H1 (cell line): ENCODE measurements around the gene ADGB. TPM values are rescaled to one million over a fixed set of nuclear protein-coding genes. Genes with fewer than 3 reads are reported as not detected.

Experiments used
- CTCF ChIA-PET: fragments of 300-600 bp; sonication (Branson Sonifier 250); formaldehyde crosslinking; loops from one replicate; lab custom pipeline; 2021; ENCODE audit not compliant: partially characterized antibody; lab: Charles Lee
- POLR2A ChIA-PET: fragments of 300-600 bp; sonication (Branson Sonifier 250); formaldehyde crosslinking; loops from one replicate; lab custom pipeline; 2021; ENCODE audit warnings: inconsistent platforms; ENCODE audit not compliant: partially characterized antibody; lab: Charles Lee
- DNase-seq, 2 experiments: peaks; one replicate each; pipeline versions ENCODE4 v3.0.0 to v3.0.0-alpha.2; 2010 to 2022; ENCODE audit warnings: low spot score in 2 of 2, low read depth in 1 of 2, mixed read lengths in 1 of 2
- FAIRE-seq: peaks from 2 replicates; lab custom pipeline; 2011; peaks lifted over from hg19 to GRCh38; lab: Jason Lieb, UNC
- H2AFZ ChIP-seq: 2 replicates; pipeline ENCODE4 v1.8.1; 2012; ENCODE audit warnings: low read length, inconsistent platforms
- H2AK5ac ChIP-seq: 2 replicates; pipeline ENCODE4 v1.6.1; 2013; ENCODE audit warnings: low read depth, low read length
- H2BK120ac ChIP-seq: replicated peaks from 2 replicates; pipeline ENCODE3; 2013; ENCODE audit warnings: low read depth, low read length, inconsistent platforms
- H2BK12ac ChIP-seq: 2 replicates; pipeline ENCODE4 v1.6.1; 2013; ENCODE audit warnings: low read depth, low read length
- H2BK15ac ChIP-seq: 2 replicates; pipeline ENCODE4 v1.6.1; 2013; ENCODE audit warnings: low read length
- H2BK20ac ChIP-seq: 2 replicates; pipeline ENCODE4 v1.6.1; 2013; ENCODE audit warnings: low read length
- H2BK5ac ChIP-seq: 2 replicates; pipeline ENCODE4 v1.6.1; 2013; ENCODE audit warnings: low read depth, low read length
- H3K14ac ChIP-seq: 2 replicates; pipeline ENCODE4 v1.6.1; 2013; ENCODE audit warnings: inconsistent platforms; ENCODE audit not compliant: insufficient read length
- H3K18ac ChIP-seq: 2 replicates; pipeline ENCODE4 v1.6.1; 2013; ENCODE audit warnings: low read length; ENCODE audit errors: extremely low read depth
- H3K23ac ChIP-seq: 2 replicates; pipeline ENCODE4 v1.6.1; 2013; ENCODE audit warnings: inconsistent platforms; ENCODE audit not compliant: insufficient read length
- H3K23me2 ChIP-seq: 2 replicates; pipeline ENCODE4 v1.6.1; 2013; ENCODE audit warnings: low read depth, low read length
- H3K27ac ChIP-seq: 2 replicates; pipeline ENCODE4 v1.6.1; 2011; ENCODE audit warnings: low read depth, low read length, inconsistent platforms
- H3K27me3 ChIP-seq, 4 experiments: replicated peaks in 1 of 4; 1 replicate in 1 of 4; 2 replicates in 3 of 4; pipeline versions ENCODE4 v1.6.1 to v1.8.1; 2011 to 2013; ENCODE audit warnings: low read length in 3 of 4, mild to moderate bottlenecking in 3 of 4, inconsistent platforms in 2 of 4, mixed read lengths in 2 of 4, moderate library complexity in 1 of 4; ENCODE audit not compliant: control insufficient read depth in 3 of 4, insufficient read depth in 3 of 4; ENCODE audit errors: extremely low read depth in 1 of 4
- H3K36me3 ChIP-seq, 4 experiments: 2 replicates each; pipeline versions ENCODE4 v1.6.1 to v1.8.1; 2011 to 2013; ENCODE audit warnings: mild to moderate bottlenecking in 4 of 4, low read length in 3 of 4, moderate library complexity in 2 of 4, control low read depth in 1 of 4, inconsistent platforms in 1 of 4; ENCODE audit not compliant: insufficient read depth in 4 of 4, control insufficient read depth in 2 of 4
- H3K4ac ChIP-seq: replicated peaks from 2 replicates; pipeline ENCODE3; 2013; ENCODE audit warnings: low read length, low read depth, mixed read lengths, inconsistent platforms; ENCODE audit not compliant: insufficient read length
- H3K4me1 ChIP-seq, 4 experiments: replicated peaks in 1 of 4; 1 replicate in 1 of 4; 2 replicates in 3 of 4; pipeline versions ENCODE4 v1.6.1 to v1.8.1; 2011 to 2013; ENCODE audit warnings: low read length in 3 of 4, inconsistent platforms in 2 of 4, mixed read lengths in 1 of 4; ENCODE audit not compliant: insufficient read depth in 4 of 4, control insufficient read depth in 3 of 4
- H3K4me2 ChIP-seq, 2 experiments: 2 replicates each; pipeline versions ENCODE4 v1.6.1 to v1.8.1; 2011 to 2013; ENCODE audit warnings: low read depth in 2 of 2, low read length in 2 of 2, control low read depth in 1 of 2, inconsistent platforms in 1 of 2, mild to moderate bottlenecking in 1 of 2; ENCODE audit not compliant: insufficient read depth in 1 of 2
- H3K4me3 ChIP-seq, 4 experiments: fragments of 200-600, 300-600 bp in 1 of 4; sonication (generic), shearing (Covaris generic), sonication (Bioruptor Twin) in 1 of 4; 2 replicates each; pipeline versions ENCODE4 v1.5.1 to v1.8.1; 2011 to 2016; ENCODE audit warnings: low read length in 4 of 4, low read depth in 3 of 4, control low read depth in 2 of 4, inconsistent platforms in 2 of 4, mild to moderate bottlenecking in 2 of 4, mixed read lengths in 1 of 4, moderate library complexity in 1 of 4; ENCODE audit not compliant: insufficient read depth in 2 of 4; ENCODE audit errors: extremely low read depth in 1 of 4
- H3K56ac ChIP-seq: replicated peaks from 2 replicates; pipeline ENCODE3; 2013; ENCODE audit warnings: low read depth, mild to moderate bottlenecking, mixed read lengths, low read length, inconsistent platforms; ENCODE audit not compliant: insufficient read length
- H3K79me1 ChIP-seq: 2 replicates; pipeline ENCODE4 v1.6.1; 2013; ENCODE audit warnings: low read depth, low read length, control low read depth
- H3K79me2 ChIP-seq, 2 experiments: 2 replicates each; pipeline versions ENCODE4 v1.6.1 to v1.8.1; 2012 to 2013; ENCODE audit warnings: low read length in 2 of 2, mild to moderate bottlenecking in 2 of 2, inconsistent platforms in 1 of 2; ENCODE audit not compliant: insufficient read depth in 2 of 2, control insufficient read depth in 1 of 2
- H3K9ac ChIP-seq, 4 experiments: replicated peaks in 1 of 4; 1 replicate in 1 of 4; 2 replicates in 3 of 4; pipeline versions ENCODE4 v1.6.1 to v1.8.1; 2011 to 2013; ENCODE audit warnings: low read depth in 3 of 4, low read length in 3 of 4, control low read depth in 2 of 4, mild to moderate bottlenecking in 2 of 4, moderate library complexity in 2 of 4, inconsistent platforms in 1 of 4; ENCODE audit errors: extremely low read depth in 1 of 4
- H3K9me3 ChIP-seq, 2 experiments: 2 replicates each; pipeline versions ENCODE4 v1.6.1 to v1.8.1; 2012 to 2013; ENCODE audit warnings: mild to moderate bottlenecking in 2 of 2, moderate library complexity in 2 of 2, control low read depth in 1 of 2, inconsistent platforms in 1 of 2, low read depth in 1 of 2, low read length in 1 of 2, mixed read lengths in 1 of 2; ENCODE audit not compliant: insufficient read depth in 2 of 2
- H4K20me1 ChIP-seq, 2 experiments: replicated peaks in 1 of 2; 2 replicates each; pipeline versions ENCODE3 to v1.8.1; 2011 to 2013; ENCODE audit warnings: inconsistent platforms in 2 of 2, low read length in 2 of 2, mild to moderate bottlenecking in 1 of 2; ENCODE audit not compliant: insufficient read depth in 2 of 2, control insufficient read depth in 1 of 2
- H4K5ac ChIP-seq: 2 replicates; pipeline ENCODE4 v1.6.1; 2013; ENCODE audit warnings: low read length, low read depth, mixed read lengths, inconsistent platforms; ENCODE audit not compliant: insufficient read length
- H4K8ac ChIP-seq: 2 replicates; pipeline ENCODE4 v1.8.0; 2013; ENCODE audit warnings: mild to moderate bottlenecking, moderate library complexity, low read length, inconsistent platforms; ENCODE audit not compliant: insufficient read depth; ENCODE audit errors: extremely low read depth
- H4K91ac ChIP-seq: replicated peaks from 2 replicates; pipeline ENCODE3; 2013; ENCODE audit warnings: low read length, mixed read lengths, inconsistent platforms; ENCODE audit not compliant: insufficient read length
- BCL11A ChIP-seq, 2 experiments: IDR thresholded peaks; one replicate each; pipeline ENCODE4 v1.6.1; 2011; ENCODE audit warnings: low read depth in 2 of 2, low read length in 2 of 2, mild to moderate bottlenecking in 2 of 2
- FOSL1 ChIP-seq: IDR thresholded peaks from 2 replicates; pipeline ENCODE4 v1.6.1; 2011; ENCODE audit warnings: mild to moderate bottlenecking, low read depth, low read length, moderate library complexity; ENCODE audit not compliant: insufficient read depth
- KDM5A ChIP-seq: fragments of 200-600 bp; IDR thresholded peaks from 2 replicates; pipeline ENCODE4 v1.7.1; 2012; ENCODE audit warnings: mild to moderate bottlenecking, low read length, inconsistent platforms, mixed read lengths
- SIRT6 ChIP-seq: IDR thresholded peaks from one replicate; pipeline ENCODE4 v1.7.1; 2012; ENCODE audit warnings: low read length, inconsistent platforms
- SP1 ChIP-seq: IDR thresholded peaks from 2 replicates; pipeline ENCODE4 v1.6.1; 2011; ENCODE audit warnings: low read depth, low read length
- SUZ12 ChIP-seq: fragments of 200-600 bp; sonication (generic); IDR thresholded peaks from 2 replicates; pipeline ENCODE4 v1.6.1; 2012; ENCODE audit warnings: mild to moderate bottlenecking, inconsistent platforms, low read length, moderate library complexity, mixed read lengths
- WGBS, 2 experiments: shearing (Covaris generic) in 1 of 2; methylation state at CpG; one replicate each; pipeline versions ENCODE4 v1.1.6 to v1.1.7; 2013 to 2015; ENCODE audit warnings: low lambda C conversion rate in 2 of 2, mixed read lengths in 2 of 2, inconsistent platforms in 1 of 2, low coverage in 1 of 2, missing lambda C conversion rate in 1 of 2; ENCODE audit not compliant: insufficient replicate concordance in 2 of 2, insufficient coverage in 1 of 2, insufficient read length in 1 of 2; ENCODE audit errors: extremely low coverage in 1 of 2, missing lambda C conversion rate in 1 of 2; 5-methylcytosine and 5-hydroxymethylcytosine counted together
- polyA plus RNA-seq, 7 experiments: library from polyadenylated mRNA; depleted of rRNA in 3 of 7; stranded (reverse) in 5 of 7; unstranded in 2 of 7; fragments of >200 nt in 5 of 7; fragments of 200-250 nt in 2 of 7; gene quantifications; 1 replicate in 5 of 7; 2 replicates in 1 of 7; 4 replicates in 1 of 7; pipeline versions ENCODE4 v1.2.1 to v1.2.3, GENCODE V29; 2011 to 2013; ENCODE audit warnings: missing spikeins in 2 of 7, mixed read lengths in 2 of 7
- total RNA-seq: library from RNA; stranded (reverse); fragmentation: NEBNext Ultra II Directional; extraction: Animal tissue kit (Norgen Biotek cat#: 25700); gene quantifications from 2 replicates; pipeline ENCODE4 v1.2.1, GENCODE V29; 2021

ADGB gene
- total and polyA plus RNA-seq, 2 of the 8 experiments (the other 6 are each of a cell fraction or from before 2014, with no cell fraction given) = not detected

DNA sequence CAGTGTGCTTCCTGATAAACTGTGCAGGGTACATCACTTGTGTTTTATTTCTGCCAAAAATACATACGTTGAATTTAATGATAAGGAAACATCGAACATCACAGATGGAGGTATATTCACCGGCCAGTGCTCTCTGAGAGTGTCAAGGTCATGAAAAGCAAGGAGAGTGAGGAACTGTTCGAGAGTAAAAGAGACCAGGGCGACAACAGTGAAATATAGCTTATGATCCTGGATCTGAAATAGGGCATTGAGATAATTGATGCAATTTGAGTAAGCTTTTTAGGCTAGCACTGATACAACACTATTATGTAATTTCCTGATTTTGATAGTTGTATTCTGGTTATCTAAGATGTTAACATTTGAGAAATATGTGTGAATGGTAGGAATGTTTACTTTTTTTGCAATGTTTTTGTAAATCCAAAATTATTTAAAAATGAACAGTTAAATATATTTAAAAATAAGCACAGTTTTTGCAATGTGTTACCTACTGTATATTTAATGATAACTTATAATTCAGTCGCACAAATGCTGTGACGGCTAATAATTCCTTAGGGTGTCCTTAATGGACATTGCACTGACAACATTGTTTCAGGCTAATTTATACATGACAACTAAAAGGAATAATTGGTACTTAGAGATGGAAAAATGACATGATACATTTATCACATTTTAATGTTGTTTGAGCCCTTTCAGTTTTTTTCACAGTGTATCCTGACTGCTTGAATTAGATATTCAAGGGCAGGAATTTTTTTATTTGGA is 45.2 kb upstream of the ADGB start:
- Histone ChIP-seq H3K4me1 (no peaks in the 10 kb centered on the region), H3K14ac (no peak overlapping the region), H3K18ac (no peak overlapping the region), H3K36me3 (peaks cover 0 to 7% (median 1%) of the 10 kb centered on the region in 4 experiments; a peak in 3 of 8 replicates), H2BK12ac (no peak overlapping the region), H4K91ac (no peak overlapping the region)
- DNase-seq = no peak
- TF ChIP-seq KDM5A (no peak), SP1 (no peak), SUZ12 (no peak), FOSL1 (no peak), BCL11A (IDR thresholded peaks at IDR 0.05; ENCODE audit: low read depth in 2 of 2, low read length in 2 of 2) (no peak), SIRT6 (no peak)
- TF ChIP-seq, all 59 proteins: peak for 0
- Histone ChIP-seq H3K23ac (no peak overlapping the region), H3K79me2 (no peaks in the 10 kb centered on the region), H3K4ac (no peak overlapping the region), H3K9ac (no peak overlapping the region), H3K4me2 (no peak overlapping the region), H4K5ac (no peak overlapping the region), H3K27me3 (no peaks in the 10 kb centered on the region), H2AK5ac (no peak overlapping the region), H3K79me1 (no peaks in the 10 kb centered on the region), H3K9me3 (no peaks in the 10 kb centered on the region), H3K4me3 (no peak overlapping the region), H4K8ac (no peak overlapping the region), H2AFZ (no peak overlapping the region), H2BK5ac (no peak overlapping the region), H4K20me1 (no peaks in the 10 kb centered on the region), H2BK20ac (no peak overlapping the region), H2BK120ac (peak overlapping the region; percentile 6), H3K56ac (no peak overlapping the region), H2BK15ac (no peak overlapping the region), H3K23me2 (no peaks in the 10 kb centered on the region), H3K27ac (no peak overlapping the region)
- no peak for FAIRE-seq
- ChIA-PET POLR2A (no interaction called here), CTCF (no interaction called here)
- WGBS, 2 experiments = 89% methylated on average over 7 of the region's 7 CpGs; no CpG with 5 or more reads in 1 of the 2 experiments
